Measurements from ENCODE around the gene DAZAP1.

DAZAP1 gene

GRCh38 chr19:1441677-1442438, 34.5 kb downstream of the DAZAP1 start:
- Histone ChIP-seq H3K36me3 (ENCODE audit: insufficient read depth, low read length) (peaks cover 40% of the 10 kb centered on the region), H3K27me3 (ENCODE audit: control insufficient read depth, insufficient read depth, low read length) (peaks cover 6% of the 10 kb centered on the region), H3K4me1 (ENCODE audit: control insufficient read depth, insufficient read depth, low read length) (peaks cover 30% of the 10 kb centered on the region), H3K4me3 (ENCODE audit: low read length) (no peak overlapping the region), H3K9me3 (replicated peaks; ENCODE audit: low read length) (no peaks in the 10 kb centered on the region), H3K9ac (ENCODE audit: low read depth, low read length) (peak overlapping the region; percentile 14), H3K4me2 (ENCODE audit: low read length) (no peak overlapping the region)

GRCh38 chr19:1445185-1445931, 38.0 kb downstream of the DAZAP1 start:
- peaks cover 35% of the 10 kb centered on the region for H3K27me3 ChIP-seq (ENCODE audit: control insufficient read depth, insufficient read depth, low read length)
- H3K4me1 ChIP-seq (ENCODE audit: control insufficient read depth, insufficient read depth, low read length), result peaks cover 18% of the 10 kb centered on the region
- peaks cover 27% of the 10 kb centered on the region for H3K36me3 ChIP-seq (ENCODE audit: insufficient read depth, low read length)
- no peaks in the 10 kb centered on the region for H3K9me3 ChIP-seq (replicated peaks; ENCODE audit: low read length)
- peak overlapping the region; percentile 79 for H3K4me2 ChIP-seq (ENCODE audit: low read length)
- no peak overlapping the region for H3K9ac ChIP-seq (ENCODE audit: low read depth, low read length)
- H3K4me3 ChIP-seq (ENCODE audit: low read length), result no peak overlapping the region

- no peak overlapping the region for H3K9ac ChIP-seq (ENCODE audit: low read depth, low read length)
- H3K9me3 ChIP-seq (replicated peaks; ENCODE audit: low read length), result no peaks in the 10 kb centered on the region
- peak overlapping the region; percentile 49 for H3K4me2 ChIP-seq (ENCODE audit: low read length)
- peaks cover 20% of the 10 kb centered on the region for H3K36me3 ChIP-seq (ENCODE audit: insufficient read depth, low read length)
- H3K4me1 ChIP-seq (ENCODE audit: control insufficient read depth, insufficient read depth, low read length), result peaks cover 12% of the 10 kb centered on the region
- peaks cover 43% of the 10 kb centered on the region for H3K27me3 ChIP-seq (ENCODE audit: control insufficient read depth, insufficient read depth, low read length)
- no peak overlapping the region for H3K4me3 ChIP-seq (ENCODE audit: low read length)
Measured at GRCh38 chr19:1445932-1446712, 38.7 kb downstream of the DAZAP1 start.

- peaks cover 12% of the 10 kb centered on the region for H3K4me1 ChIP-seq (ENCODE audit: control insufficient read depth, insufficient read depth, low read length)
- peaks cover 50% of the 10 kb centered on the region for H3K27me3 ChIP-seq (ENCODE audit: control insufficient read depth, insufficient read depth, low read length)
- peaks cover 12% of the 10 kb centered on the region for H3K36me3 ChIP-seq (ENCODE audit: insufficient read depth, low read length)
- no peak overlapping the region for H3K4me3 ChIP-seq (ENCODE audit: low read length)
- no peak overlapping the region for H3K9ac ChIP-seq (ENCODE audit: low read depth, low read length)
- H3K4me2 ChIP-seq (ENCODE audit: low read length), result no peak overlapping the region
- H3K9me3 ChIP-seq (replicated peaks; ENCODE audit: low read length), result no peaks in the 10 kb centered on the region
Measured at GRCh38 chr19:1446713-1447481, 39.5 kb downstream of the DAZAP1 start.

- no peak overlapping the region for H3K9ac ChIP-seq (ENCODE audit: low read depth, low read length)
- no peak overlapping the region for H3K4me2 ChIP-seq (ENCODE audit: low read length)
- H3K4me1 ChIP-seq (ENCODE audit: control insufficient read depth, insufficient read depth, low read length), result peaks cover 16% of the 10 kb centered on the region
- H3K9me3 ChIP-seq (replicated peaks; ENCODE audit: low read length), result no peaks in the 10 kb centered on the region
- H3K27me3 ChIP-seq (ENCODE audit: control insufficient read depth, insufficient read depth, low read length), result peaks cover 56% of the 10 kb centered on the region
- H3K36me3 ChIP-seq (ENCODE audit: insufficient read depth, low read length), result peaks cover 6% of the 10 kb centered on the region
- no peak overlapping the region for H3K4me3 ChIP-seq (ENCODE audit: low read length)
Measured at GRCh38 chr19:1447504-1447903, 40.1 kb downstream of the DAZAP1 start.

- H3K9me3 ChIP-seq (replicated peaks; ENCODE audit: low read length), result no peaks in the 10 kb centered on the region
- H3K4me3 ChIP-seq (ENCODE audit: low read length), result no peak overlapping the region
- H3K27me3 ChIP-seq (ENCODE audit: control insufficient read depth, insufficient read depth, low read length), result peaks cover 61% of the 10 kb centered on the region
- H3K9ac ChIP-seq (ENCODE audit: low read depth, low read length), result no peak overlapping the region
- no peak overlapping the region for H3K4me2 ChIP-seq (ENCODE audit: low read length)
- H3K36me3 ChIP-seq (ENCODE audit: insufficient read depth, low read length), result peaks cover 2% of the 10 kb centered on the region
- H3K4me1 ChIP-seq (ENCODE audit: control insufficient read depth, insufficient read depth, low read length), result peaks cover 16% of the 10 kb centered on the region
Measured at GRCh38 chr19:1447944-1448343, 40.6 kb downstream of the DAZAP1 start.

GRCh38 chr19:1449467-1450442, 42.4 kb downstream of the DAZAP1 start, which contains the start of gene APC2:
APC2 (plus strand) TSS chr19:1450121; CDS start chr19:1453002, 2,881 bp downstream.
- Histone ChIP-seq H3K4me2 (ENCODE audit: low read length) (peak within 1 kb of the TSS; percentile 22), H3K36me3 (ENCODE audit: insufficient read depth, low read length) (no peaks in the 10 kb centered on the region), H3K9ac (ENCODE audit: low read depth, low read length) (no peak within 1 kb of the TSS), H3K27me3 (ENCODE audit: control insufficient read depth, insufficient read depth, low read length) (peaks cover 74% of the 10 kb centered on the region), H3K9me3 (replicated peaks; ENCODE audit: low read length) (no peaks in the 10 kb centered on the region), H3K4me1 (ENCODE audit: control insufficient read depth, insufficient read depth, low read length) (peaks cover 23% of the 10 kb centered on the region), H3K4me3 (ENCODE audit: low read length) (no peak within 1 kb of the TSS)

GRCh38 chr19:1450735-1451731, 43.6 kb downstream of the DAZAP1 start:
- Histone ChIP-seq H3K4me1 (ENCODE audit: control insufficient read depth, insufficient read depth, low read length) (peaks cover 19% of the 10 kb centered on the region), H3K4me2 (ENCODE audit: low read length) (no peak overlapping the region), H3K9me3 (replicated peaks; ENCODE audit: low read length) (no peaks in the 10 kb centered on the region), H3K36me3 (ENCODE audit: insufficient read depth, low read length) (no peaks in the 10 kb centered on the region), H3K27me3 (ENCODE audit: control insufficient read depth, insufficient read depth, low read length) (peaks cover 86% of the 10 kb centered on the region), H3K9ac (ENCODE audit: low read depth, low read length) (no peak overlapping the region), H3K4me3 (ENCODE audit: low read length) (no peak overlapping the region)

GRCh38 chr19:1451916-1452801, 44.8 kb downstream of the DAZAP1 start:
- no peaks in the 10 kb centered on the region for H3K9me3 ChIP-seq (replicated peaks; ENCODE audit: low read length)
- H3K27me3 ChIP-seq (ENCODE audit: control insufficient read depth, insufficient read depth, low read length), result peaks cover 88% of the 10 kb centered on the region
- no peaks in the 10 kb centered on the region for H3K36me3 ChIP-seq (ENCODE audit: insufficient read depth, low read length)
- no peak overlapping the region for H3K9ac ChIP-seq (ENCODE audit: low read depth, low read length)
- peaks cover 13% of the 10 kb centered on the region for H3K4me1 ChIP-seq (ENCODE audit: control insufficient read depth, insufficient read depth, low read length)
- H3K4me2 ChIP-seq (ENCODE audit: low read length), result no peak overlapping the region
- H3K4me3 ChIP-seq (ENCODE audit: low read length), result no peak overlapping the region
